ENCODE data around the gene PRDM8.

PRDM8 gene

GRCh38 chr4:80202190-80202711 lies 4.9 kb downstream of the PRDM8 start:
- peak; percentile 83 to 88 for DNase-seq

GRCh38 chr4:80202741-80203553 lies 5.6 kb downstream of the PRDM8 start:
- peak; percentile 65 to 67 for DNase-seq

- DNase-seq, result no peak
These were observed 7.2 kb downstream of the PRDM8 start for GRCh38 chr4:80204433-80205011.

- no peak for DNase-seq
These were observed 8.8 kb downstream of the PRDM8 start for GRCh38 chr4:80206111-80206510.

GRCh38 chr4:80206521-80207171 lies 9.3 kb downstream of the PRDM8 start:
- DNase-seq, result no peak

GRCh38 chr4:80207172-80207583 lies 9.9 kb downstream of the PRDM8 start:
- no peak for DNase-seq

- no peak for DNase-seq
These were observed 10.4 kb downstream of the PRDM8 start for GRCh38 chr4:80207664-80208063.

- DNase-seq, result no peak
These were observed 11.5 kb downstream of the PRDM8 start for GRCh38 chr4:80208610-80209339.

- DNase-seq, result no peak
These were observed 12.0 kb downstream of the PRDM8 start for GRCh38 chr4:80209340-80209701.

GRCh38 chr4:80210549-80210948 lies 13.2 kb downstream of the PRDM8 start:
- DNase-seq, result no peak

- no peak for DNase-seq
These were observed 16.0 kb downstream of the PRDM8 start for GRCh38 chr4:80213117-80213815.

- no peak for DNase-seq
These were observed 18.2 kb downstream of the PRDM8 start for GRCh38 chr4:80215449-80216052.

GRCh38 chr4:80216100-80216761 lies 18.9 kb downstream of the PRDM8 start:
- DNase-seq, result no peak

GRCh38 chr4:80219301-80220025 lies 22.2 kb downstream of the PRDM8 start:
- no peak for DNase-seq

- no peak for DNase-seq
These were observed 23.4 kb downstream of the PRDM8 start for GRCh38 chr4:80220711-80221110.

- DNase-seq, result no peak
These were observed 23.9 kb downstream of the PRDM8 start for GRCh38 chr4:80221161-80221560.

GRCh38 chr4:80225595-80225994 lies 28.3 kb downstream of the PRDM8 start:
- DNase-seq, result no peak

GRCh38 chr4:80226094-80226493 lies 28.8 kb downstream of the PRDM8 start:
- no peak for DNase-seq

- no peak for DNase-seq
These were observed 31.2 kb downstream of the PRDM8 start for GRCh38 chr4:80228460-80228859.

- no peak for DNase-seq
These were observed 31.8 kb downstream of the PRDM8 start for GRCh38 chr4:80229128-80229527.

GRCh38 chr4:80229590-80229989 lies 32.3 kb downstream of the PRDM8 start:
- no peak for DNase-seq

Data from activated T-cell treated with anti-CD3 and anti-CD28 coated beads, Interleukin-2, amount 50 U/mL, for 48 hours (primary cell).